ENCODE measurements around the gene CLK3.
A peak's percentile ranks its signal among the peaks of the same experiment; 100 is the strongest.

The CLK3 gene

DNA sequence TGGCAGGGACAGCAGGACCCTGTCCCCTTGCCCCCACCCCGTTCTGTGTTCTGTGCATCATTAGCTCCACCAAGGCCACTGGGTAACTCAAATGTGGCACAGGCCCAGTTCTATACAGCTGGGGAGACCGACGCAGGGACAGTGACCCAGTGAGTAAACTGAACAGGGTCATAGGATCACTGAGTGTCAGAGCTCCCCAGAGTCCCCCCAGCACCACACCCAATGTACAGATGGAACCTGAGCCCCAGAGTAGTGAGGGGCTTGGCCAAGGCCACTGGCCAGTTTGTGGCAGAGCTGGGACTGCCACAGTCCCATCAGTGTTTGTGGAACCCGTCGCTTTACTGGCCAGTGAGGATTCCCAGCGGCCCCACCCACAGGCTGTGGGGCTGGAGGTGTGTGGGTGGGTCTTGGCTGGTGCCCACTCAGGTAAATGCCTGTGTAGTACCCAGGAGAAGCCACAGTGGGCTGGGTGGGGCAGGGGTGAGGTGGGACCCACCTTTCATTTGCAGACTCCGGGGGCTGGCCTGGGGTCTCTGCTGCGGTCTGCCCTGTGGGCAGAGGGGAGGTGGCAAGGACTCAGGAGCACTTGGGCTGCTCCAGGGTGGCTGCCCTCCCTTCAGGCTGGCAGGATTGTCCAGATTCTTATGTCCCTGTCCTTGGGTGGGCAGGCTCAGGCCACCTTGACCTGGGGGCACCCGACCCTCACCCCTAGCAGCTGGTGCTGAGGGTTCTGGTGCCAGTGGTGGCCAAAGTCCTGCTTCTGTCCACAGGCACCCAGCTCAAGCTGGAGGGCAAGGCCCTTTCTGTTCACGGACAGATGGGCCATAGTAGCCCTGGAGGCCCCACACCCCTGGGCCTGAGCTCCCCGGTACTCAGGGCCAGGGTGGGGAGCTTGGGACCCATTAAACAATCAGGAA, 11.6 kb upstream of the CLK3 start:
- no peak for DNase-seq

DNA sequence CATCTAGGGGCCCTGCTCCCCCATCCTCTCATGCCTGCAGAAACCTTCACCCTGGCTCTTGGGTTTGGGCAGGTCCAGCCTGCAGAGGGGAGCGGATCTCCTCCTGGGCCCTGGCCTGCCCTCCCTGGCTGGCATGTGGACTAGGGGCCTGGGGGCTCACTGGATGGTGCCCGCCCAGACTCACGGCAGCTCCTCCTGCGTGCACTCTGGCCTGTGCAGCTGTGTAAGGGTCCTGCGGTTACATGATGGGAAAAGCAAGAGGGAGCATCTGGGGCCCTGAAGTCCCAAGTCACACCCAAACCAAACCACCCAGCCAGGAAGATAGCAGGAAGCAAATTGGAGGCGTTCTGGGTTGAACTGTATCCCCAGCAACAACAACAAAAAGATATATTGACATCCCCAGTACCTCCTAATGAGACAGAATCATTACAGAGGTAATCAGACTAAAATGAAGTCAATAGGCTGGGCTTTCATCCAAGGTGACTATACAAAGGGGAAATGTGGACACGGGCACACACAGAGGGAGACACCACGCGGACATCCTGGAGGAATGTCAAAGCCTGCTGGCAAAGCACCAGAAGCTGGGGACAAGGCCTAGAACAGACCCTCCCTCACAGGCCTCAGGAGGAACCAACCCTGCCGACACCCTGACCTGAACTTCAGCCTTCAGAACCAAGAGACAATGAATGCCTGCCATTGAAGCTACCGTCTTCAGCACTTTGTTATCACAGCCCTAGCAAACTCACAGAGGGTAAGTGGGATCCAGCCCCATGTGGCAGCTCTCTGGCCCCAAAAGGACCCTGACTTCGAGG, 10.4 kb upstream of the CLK3 start:
- DNase-seq, result no peak

- no peak for DNase-seq
These were observed 9.9 kb upstream of the CLK3 start for GRCh38 chr15:74605795-74606150.

DNA sequence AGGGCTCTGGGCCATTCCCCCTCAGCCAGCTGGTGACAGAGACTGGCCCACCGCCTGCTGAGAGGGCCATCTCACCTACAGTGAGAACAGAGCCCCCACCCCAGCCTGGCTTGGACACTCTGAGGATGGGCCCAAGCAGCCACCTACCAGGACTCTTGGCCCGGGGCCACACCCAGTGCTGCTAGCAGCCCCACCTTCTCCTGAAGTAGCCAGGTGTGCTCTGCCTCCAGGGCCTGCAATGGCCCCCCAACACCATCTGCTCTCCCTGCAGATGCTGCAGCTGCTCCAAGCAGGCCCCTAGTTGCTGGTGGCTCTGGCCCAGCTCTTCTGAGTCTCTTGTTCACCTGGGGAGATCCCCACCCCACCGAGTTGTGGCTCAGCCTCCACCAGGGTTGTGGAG, 6.8 kb upstream of the CLK3 start:
- no peak for DNase-seq

DNA sequence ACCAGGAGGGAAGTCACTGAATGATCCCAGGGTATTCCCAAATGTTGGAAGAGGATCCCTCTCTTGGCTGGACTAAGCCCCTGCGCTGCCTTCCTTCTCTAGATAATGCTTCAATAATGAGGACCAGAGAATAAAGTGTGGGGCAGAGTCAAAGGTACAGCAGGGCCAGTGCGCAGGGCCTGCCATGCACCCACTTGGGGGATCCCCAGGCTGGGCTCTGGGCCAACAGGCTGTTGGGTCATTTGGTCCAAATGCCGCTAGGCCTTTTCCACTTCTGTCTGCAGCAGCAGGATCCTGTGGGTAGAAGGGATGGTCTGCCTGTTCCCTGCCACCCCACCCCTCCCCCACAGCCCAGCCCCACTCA, 5.7 kb upstream of the CLK3 start:
- no peak for DNase-seq

DNA sequence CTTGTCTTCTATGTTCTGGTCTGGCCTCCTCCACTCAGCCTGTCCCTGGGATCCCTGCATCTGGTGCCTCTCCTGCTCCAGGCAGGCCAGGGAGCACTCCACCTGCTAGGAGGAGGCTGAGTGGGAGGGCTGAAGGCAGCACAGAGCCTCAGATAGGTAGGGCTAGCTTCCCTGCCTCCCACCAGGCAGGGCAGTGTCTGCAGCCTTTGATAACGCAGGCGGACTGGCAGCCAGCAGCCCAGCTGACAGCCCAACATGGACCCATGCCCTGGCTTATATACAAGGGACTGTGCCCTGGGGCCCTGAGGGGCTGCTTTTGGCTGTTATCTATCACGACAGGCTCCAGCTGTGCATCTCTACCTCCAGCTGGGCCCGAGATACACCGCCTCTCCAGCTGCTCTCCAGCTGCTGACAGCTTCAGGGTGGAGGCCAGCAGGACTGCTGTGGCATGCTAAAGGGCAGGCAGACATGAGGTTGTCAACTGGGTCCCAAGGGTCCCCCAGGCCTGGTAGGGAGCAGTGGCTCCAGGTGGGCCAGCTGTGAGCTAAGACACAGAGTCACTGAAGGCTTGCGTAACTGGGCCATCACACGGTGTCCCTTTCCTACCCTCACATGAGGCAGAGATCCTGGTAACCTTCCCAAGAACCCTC, 5.2 kb upstream of the CLK3 start:
- no peak for DNase-seq

GRCh38 chr15:74611341-74611740, 4.3 kb upstream of the CLK3 start:
- DNase-seq, result no peak

DNA sequence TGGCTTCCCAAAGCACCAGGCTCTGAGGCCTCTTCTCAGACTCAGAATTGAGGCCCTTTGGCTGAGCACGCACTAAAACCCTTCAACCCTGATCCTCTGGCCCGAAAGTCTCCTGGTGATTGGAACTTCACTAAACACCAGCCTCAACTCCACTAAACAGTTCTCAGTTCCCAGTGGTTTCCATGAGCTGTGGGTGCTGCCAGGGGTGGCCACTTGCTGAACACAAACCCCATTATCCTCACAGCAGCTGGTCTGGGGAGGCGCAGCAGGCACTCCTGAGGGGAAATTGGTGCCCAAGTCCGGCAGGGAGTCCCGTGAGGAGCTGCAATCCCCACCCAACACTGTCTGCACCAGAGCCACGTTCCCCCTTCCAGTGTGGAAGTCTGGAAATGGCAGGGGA, 3.8 kb upstream of the CLK3 start:
- no peak for DNase-seq

GRCh38 chr15:74612677-74613076, 3.0 kb upstream of the CLK3 start:
- DNase-seq, result no peak

DNA sequence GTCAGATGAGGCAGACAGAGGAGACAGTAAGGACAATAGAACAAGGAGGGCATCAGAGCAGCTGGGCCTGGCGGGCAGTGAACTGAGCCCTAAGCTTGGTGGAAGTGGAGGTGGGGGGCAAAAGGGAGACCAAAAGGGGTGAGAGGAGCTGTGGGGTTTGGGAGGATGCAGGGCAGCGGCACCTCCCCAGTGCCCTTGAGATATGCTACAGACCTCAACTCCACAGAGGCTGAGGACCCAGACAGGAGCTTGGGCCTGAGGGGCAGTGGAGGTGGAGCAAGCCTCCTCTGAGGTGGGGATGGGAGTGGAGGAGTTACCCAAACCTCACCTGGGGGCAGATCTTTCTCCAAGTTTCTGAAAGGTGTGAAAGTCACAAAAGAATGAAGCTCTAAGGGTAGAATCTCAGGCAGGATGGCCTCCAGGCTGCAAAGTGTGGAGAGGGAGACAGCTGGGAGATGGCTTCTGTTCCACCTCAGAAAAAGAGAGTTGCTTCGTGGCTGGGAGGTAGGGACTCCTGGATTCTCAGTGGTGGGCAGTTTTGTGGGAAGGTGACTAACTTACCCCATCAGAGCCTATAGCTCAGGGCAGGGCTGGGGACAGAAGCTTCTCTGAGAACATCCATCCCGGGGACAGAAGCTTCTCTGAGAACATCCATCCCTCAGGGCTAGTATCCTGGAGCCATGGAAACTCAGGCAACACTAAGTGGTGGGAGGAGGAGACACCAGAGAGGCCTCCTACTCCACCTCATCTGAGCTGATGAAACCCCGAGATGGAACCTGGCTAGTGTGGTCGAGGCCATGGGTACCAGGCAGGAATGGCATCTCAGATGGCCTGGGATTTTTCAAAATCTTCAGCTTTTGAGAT, 2.3 kb upstream of the CLK3 start:
- no peak for DNase-seq

GRCh38 chr15:74613953-74614743, 1.5 kb upstream of the CLK3 start:
- DNase-seq, result no peak

GRCh38 chr15:74614744-74615507, 710 bp upstream of the CLK3 start:
- DNase-seq, result peak; percentile 86

- DNase-seq, result peak; percentile 66
These were observed 817 bp downstream of the CLK3 start for GRCh38 chr15:74616366-74616939.

- no peak for DNase-seq
These were observed 1.4 kb downstream of the CLK3 start for GRCh38 chr15:74616996-74617395.

GRCh38 chr15:74618841-74619596, 3.4 kb downstream of the CLK3 start:
- no peak for DNase-seq

DNA sequence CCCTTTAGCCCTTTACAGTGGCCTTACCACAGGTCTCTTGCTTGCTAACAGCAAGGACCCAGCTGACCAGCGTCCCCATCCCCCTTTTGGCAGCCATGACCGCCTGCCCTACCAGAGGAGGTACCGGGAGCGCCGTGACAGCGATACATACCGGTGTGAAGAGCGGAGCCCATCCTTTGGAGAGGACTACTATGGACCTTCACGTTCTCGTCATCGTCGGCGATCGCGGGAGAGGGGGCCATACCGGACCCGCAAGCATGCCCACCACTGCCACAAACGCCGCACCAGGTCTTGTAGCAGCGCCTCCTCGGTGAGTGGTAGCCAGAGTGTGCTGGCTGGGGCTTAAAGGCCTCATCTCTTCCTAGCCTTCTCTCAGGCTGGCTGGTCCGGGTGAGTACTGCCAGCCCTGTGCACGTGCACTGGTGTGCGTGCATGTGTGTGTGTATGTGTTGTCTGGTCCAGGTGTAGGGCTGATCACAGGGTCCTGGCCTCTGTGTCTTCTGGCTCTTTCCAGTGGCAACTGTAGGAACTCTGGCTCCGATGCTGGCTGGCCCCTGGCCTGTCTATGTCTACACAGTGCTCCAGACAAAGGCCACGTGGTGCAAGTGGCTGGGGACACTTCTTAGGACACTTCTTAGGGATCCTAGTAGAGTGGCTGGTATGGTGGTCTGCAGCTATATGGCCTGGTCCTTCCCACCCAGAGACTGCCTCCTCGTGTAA, 4.4 kb downstream of the CLK3 start:
- DNase-seq, result no peak

- peak; percentile 78 for DNase-seq
These were observed 5.3 kb downstream of the CLK3 start for GRCh38 chr15:74620636-74621545.

DNA sequence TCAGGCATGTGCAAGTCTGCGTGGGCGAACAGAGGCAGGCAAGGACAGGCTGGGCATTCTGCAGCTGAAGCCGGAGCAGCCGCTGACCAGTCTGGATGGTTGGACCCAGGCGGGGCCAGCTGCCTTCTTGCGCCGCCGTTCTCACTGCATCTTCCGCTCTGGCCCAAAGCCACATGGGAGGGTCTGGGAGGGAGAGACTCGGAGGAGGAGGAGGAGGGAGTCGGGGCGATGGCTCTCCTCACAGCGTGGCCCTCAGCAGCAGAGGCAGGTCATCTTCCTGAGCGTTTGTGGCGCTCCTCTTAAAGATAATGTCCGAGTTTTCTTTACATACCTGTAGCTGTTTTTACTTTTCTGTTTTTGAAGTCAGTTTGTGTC, 5.9 kb downstream of the CLK3 start:
- no peak for DNase-seq

Data from activated naive CD4-positive, alpha-beta T cell treated with anti-CD3 and anti-CD28 coated beads, Interleukin-2, amount 50 U/mL, for 16 hours (primary cell).